GM23338 (cell line): ENCODE data around the gene EVC. TPM values are rescaled to one million over a fixed set of nuclear protein-coding genes. Genes with fewer than 3 reads are reported as not detected.

Experiments used
- ATAC-seq: fragments of 200-7000 bp; cut with Tn5 transposase; 3 replicates; pipeline ENCODE4 v1.9.1; 2020
- DNase-seq: peaks from one replicate; pipeline ENCODE4 v3.0.0-alpha.2; 2015; ENCODE audit warnings: low spot score
- H2AFZ ChIP-seq: fragments of 200-600 bp; sonication (generic); 2 replicates; pipeline ENCODE4 v1.8.0; 2016; ENCODE audit warnings: antibody characterized with exemption, mild to moderate bottlenecking, moderate library complexity
- H3F3A ChIP-seq: fragments of 200-600 bp; sonication (generic); replicated peaks from 2 replicates; pipeline ENCODE4 v1.8.0; 2017; ENCODE audit warnings: antibody characterized with exemption, mixed run types, low read depth
- H3K27ac ChIP-seq: fragments of 200-600 bp; sonication (generic); 2 replicates; pipeline ENCODE4 v1.6.1; 2016; ENCODE audit warnings: low read depth
- H3K27me3 ChIP-seq: fragments of 200-600 bp; sonication (generic); 2 replicates; pipeline ENCODE4 v1.8.0; 2016; ENCODE audit warnings: mild to moderate bottlenecking, mixed run types, moderate library complexity; ENCODE audit not compliant: insufficient read depth
- H3K36me3 ChIP-seq: fragments of 200-600 bp; sonication (generic); 2 replicates; pipeline ENCODE4 v1.8.0; 2016; ENCODE audit warnings: mild to moderate bottlenecking; ENCODE audit not compliant: insufficient read depth
- H3K4me1 ChIP-seq: fragments of 200-600 bp; sonication (generic); 2 replicates; pipeline ENCODE4 v1.8.0; 2016; ENCODE audit warnings: mild to moderate bottlenecking, moderate library complexity; ENCODE audit not compliant: insufficient read depth
- H3K4me2 ChIP-seq: fragments of 200-600 bp; sonication (generic); 2 replicates; pipeline ENCODE4 v1.7.1; 2017; ENCODE audit warnings: mixed run types
- H3K4me3 ChIP-seq: fragments of 200-600 bp; sonication (generic); 2 replicates; pipeline ENCODE4 v1.6.1; 2016; ENCODE audit warnings: mixed run types
- H3K79me2 ChIP-seq: fragments of 200-600 bp; sonication (generic); replicated peaks from 2 replicates; pipeline ENCODE4 v1.8.0; 2017; ENCODE audit warnings: mild to moderate bottlenecking; ENCODE audit not compliant: insufficient read depth
- H3K9me2 ChIP-seq: fragments of 200-600 bp; sonication (generic); 2 replicates; pipeline ENCODE4 v1.8.0; 2017; ENCODE audit not compliant: insufficient read depth
- H4K20me1 ChIP-seq: fragments of 200-600 bp; sonication (generic); replicated peaks from 2 replicates; pipeline ENCODE4 v1.8.0; 2017; ENCODE audit warnings: mild to moderate bottlenecking; ENCODE audit not compliant: insufficient read depth
- H3K27ac Mint-ChIP-seq: 2 replicates; pipeline ENCODE4 v1.8.0; 2020; ENCODE audit warnings: inconsistent platforms, mild to moderate bottlenecking, moderate library complexity, mixed read lengths
- H3K27me3 Mint-ChIP-seq: 3 replicates; pipeline ENCODE4 v1.8.0; 2022; ENCODE audit warnings: low read depth, mild to moderate bottlenecking, moderate library complexity, mixed read lengths, inconsistent platforms; ENCODE audit not compliant: insufficient read depth, poor library complexity
- H3K36me3 Mint-ChIP-seq: 3 replicates; pipeline ENCODE4 v1.8.0; 2021; ENCODE audit warnings: low read depth, mild to moderate bottlenecking, inconsistent platforms, moderate library complexity, mixed read lengths
- H3K4me1 Mint-ChIP-seq: 3 replicates; pipeline ENCODE4 v1.8.0; 2020; ENCODE audit warnings: mild to moderate bottlenecking, inconsistent platforms, mixed read lengths
- H3K4me3 Mint-ChIP-seq: 3 replicates; pipeline ENCODE4 v1.8.0; 2021; ENCODE audit warnings: moderate library complexity, mild to moderate bottlenecking, inconsistent platforms, mixed read lengths
- H3K9me3 Mint-ChIP-seq: 3 replicates; pipeline ENCODE4 v1.8.0; 2020; ENCODE audit warnings: moderate library complexity, mild to moderate bottlenecking, inconsistent platforms, mixed read lengths
- CREB1 ChIP-seq: fragments of 250-450 bp; sonication (Bioruptor Pico); IDR thresholded peaks from 2 replicates; pipeline ENCODE4 v1.5.0; 2020; ENCODE audit warnings: low read depth, mild to moderate bottlenecking, moderate library complexity
- EZH2 ChIP-seq: fragments of 200-600 bp; sonication (generic); IDR thresholded peaks from one replicate; pipeline ENCODE4 v1.8.0; 2017; ENCODE audit warnings: antibody characterized with exemption, mild to moderate bottlenecking, low read depth; ENCODE audit not compliant: unreplicated experiment
- EZH2phosphoT487 ChIP-seq: fragments of 200-600 bp; sonication (generic); IDR thresholded peaks from one replicate; pipeline ENCODE4 v1.8.1; 2018; ENCODE audit warnings: antibody characterized with exemption; ENCODE audit not compliant: unreplicated experiment
- JUNB ChIP-seq: IDR thresholded peaks from one replicate; pipeline ENCODE4 v1.6.1; 2016; ENCODE audit warnings: antibody characterized with exemption; ENCODE audit not compliant: unreplicated experiment
- POLR2AphosphoS5 ChIP-seq: IDR thresholded peaks from 2 replicates; pipeline ENCODE4 v1.6.1; 2016; ENCODE audit warnings: antibody characterized with exemption, low read depth
- STAT1 ChIP-seq: IDR thresholded peaks from one replicate; pipeline ENCODE4 v1.6.1; 2016; ENCODE audit warnings: antibody characterized with exemption; ENCODE audit not compliant: unreplicated experiment
- ZNF331 ChIP-seq: fragments of 250-450 bp; sonication (Bioruptor Pico); IDR thresholded peaks from 2 replicates; pipeline ENCODE4 v1.5.0; 2020; ENCODE audit warnings: low read depth, mild to moderate bottlenecking, moderate library complexity
- polyA plus RNA-seq: library from polyadenylated mRNA; unstranded; fragments of >200 nt; fragmentation: Nextera tagmentation; extraction: Ambion mirVana; gene quantifications from 2 replicates; pipeline ENCODE4 v1.2.1, GENCODE V29; 2016
- total RNA-seq: library from RNA; depleted of rRNA; stranded (reverse); fragments of >200 nt; shearing (Covaris generic); gene quantifications from 2 replicates; pipeline ENCODE4 v1.2.3, GENCODE V29; 2014
- TF ChIP-seq, protein P1 (sequence below): IDR thresholded peaks from 2 replicates; pipeline ENCODE4 v1.6.1; 2016; ENCODE audit warnings: antibody characterized with exemption
- TF ChIP-seq, protein P2 (sequence below): IDR thresholded peaks from one replicate; pipeline ENCODE4 v1.6.1; 2018; ENCODE audit warnings: antibody characterized with exemption; ENCODE audit not compliant: unreplicated experiment
- TF ChIP-seq, protein P3 (sequence below), 2 experiments: fragments of 200-600 bp in 1 of 2; sonication (generic) in 1 of 2; conservative IDR thresholded peaks; 2 replicates each; pipeline versions ENCODE4 v1.5.1 to v1.6.1; 2016 to 2017; ENCODE audit warnings: antibody characterized with exemption in 2 of 2, low read depth in 2 of 2, mild to moderate bottlenecking in 2 of 2, moderate library complexity in 1 of 2

Gene EVC
- total and polyA plus RNA-seq, 2 experiments from 2014 or later, result 1.7 to 12.8 TPM

DNA sequence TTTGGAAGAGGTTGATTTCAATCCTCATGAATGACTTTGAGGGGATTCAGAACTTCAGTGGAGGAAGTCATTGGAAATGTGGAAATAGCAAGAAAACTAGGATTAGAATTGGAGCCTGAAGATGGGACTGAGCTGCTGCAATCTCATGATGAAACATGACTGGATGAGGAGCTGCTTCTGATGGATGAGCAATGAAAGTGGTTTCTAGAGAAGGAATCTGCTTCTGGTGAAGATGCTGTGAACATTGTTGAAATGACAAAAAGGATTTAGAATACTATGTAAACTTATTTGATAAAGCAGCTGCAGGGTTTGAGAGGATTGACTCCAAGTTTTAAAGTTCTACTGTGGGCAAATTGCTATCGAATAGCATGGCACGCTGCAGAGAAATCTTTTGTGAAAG is 27.1 kb downstream of the EVC start:
- Histone ChIP-seq H2AFZ (no peak overlapping the region), H3K27ac (no peak overlapping the region), H3F3A (no peaks in the 10 kb centered on the region), H3K4me1 (no peaks in the 10 kb centered on the region), H3K4me2 (no peak overlapping the region), H3K27me3 (no peaks in the 10 kb centered on the region), H3K79me2 (no peaks in the 10 kb centered on the region), H3K4me3 (no peak overlapping the region), H3K36me3 (peaks cover 7% of the 10 kb centered on the region), H4K20me1 (no peaks in the 10 kb centered on the region), H3K9me2 (0 out of 2 replicates have a peak, but pooled peaks cover under 1% of the 10 kb centered on the region)
- ATAC-seq (no peak), DNase-seq (no peak)
- H3K27ac Mint-ChIP-seq, result no peak overlapping the region
- peaks cover 4% of the 10 kb centered on the region for H3K27me3 Mint-ChIP-seq
- peaks cover 5% of the 10 kb centered on the region; the same call in 2 of the 3 replicates for H3K4me1 Mint-ChIP-seq
- H3K9me3 Mint-ChIP-seq, result no peaks in the 10 kb centered on the region
- peaks cover 18% of the 10 kb centered on the region for H3K36me3 Mint-ChIP-seq
- TF ChIP-seq, protein P1, sequence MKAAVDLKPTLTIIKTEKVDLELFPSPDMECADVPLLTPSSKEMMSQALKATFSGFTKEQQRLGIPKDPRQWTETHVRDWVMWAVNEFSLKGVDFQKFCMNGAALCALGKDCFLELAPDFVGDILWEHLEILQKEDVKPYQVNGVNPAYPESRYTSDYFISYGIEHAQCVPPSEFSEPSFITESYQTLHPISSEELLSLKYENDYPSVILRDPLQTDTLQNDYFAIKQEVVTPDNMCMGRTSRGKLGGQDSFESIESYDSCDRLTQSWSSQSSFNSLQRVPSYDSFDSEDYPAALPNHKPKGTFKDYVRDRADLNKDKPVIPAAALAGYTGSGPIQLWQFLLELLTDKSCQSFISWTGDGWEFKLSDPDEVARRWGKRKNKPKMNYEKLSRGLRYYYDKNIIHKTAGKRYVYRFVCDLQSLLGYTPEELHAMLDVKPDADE, result no peak
- TF ChIP-seq ZNF331 (CRISPR knock-in tag), result no peak
- TF ChIP-seq, protein P2, sequence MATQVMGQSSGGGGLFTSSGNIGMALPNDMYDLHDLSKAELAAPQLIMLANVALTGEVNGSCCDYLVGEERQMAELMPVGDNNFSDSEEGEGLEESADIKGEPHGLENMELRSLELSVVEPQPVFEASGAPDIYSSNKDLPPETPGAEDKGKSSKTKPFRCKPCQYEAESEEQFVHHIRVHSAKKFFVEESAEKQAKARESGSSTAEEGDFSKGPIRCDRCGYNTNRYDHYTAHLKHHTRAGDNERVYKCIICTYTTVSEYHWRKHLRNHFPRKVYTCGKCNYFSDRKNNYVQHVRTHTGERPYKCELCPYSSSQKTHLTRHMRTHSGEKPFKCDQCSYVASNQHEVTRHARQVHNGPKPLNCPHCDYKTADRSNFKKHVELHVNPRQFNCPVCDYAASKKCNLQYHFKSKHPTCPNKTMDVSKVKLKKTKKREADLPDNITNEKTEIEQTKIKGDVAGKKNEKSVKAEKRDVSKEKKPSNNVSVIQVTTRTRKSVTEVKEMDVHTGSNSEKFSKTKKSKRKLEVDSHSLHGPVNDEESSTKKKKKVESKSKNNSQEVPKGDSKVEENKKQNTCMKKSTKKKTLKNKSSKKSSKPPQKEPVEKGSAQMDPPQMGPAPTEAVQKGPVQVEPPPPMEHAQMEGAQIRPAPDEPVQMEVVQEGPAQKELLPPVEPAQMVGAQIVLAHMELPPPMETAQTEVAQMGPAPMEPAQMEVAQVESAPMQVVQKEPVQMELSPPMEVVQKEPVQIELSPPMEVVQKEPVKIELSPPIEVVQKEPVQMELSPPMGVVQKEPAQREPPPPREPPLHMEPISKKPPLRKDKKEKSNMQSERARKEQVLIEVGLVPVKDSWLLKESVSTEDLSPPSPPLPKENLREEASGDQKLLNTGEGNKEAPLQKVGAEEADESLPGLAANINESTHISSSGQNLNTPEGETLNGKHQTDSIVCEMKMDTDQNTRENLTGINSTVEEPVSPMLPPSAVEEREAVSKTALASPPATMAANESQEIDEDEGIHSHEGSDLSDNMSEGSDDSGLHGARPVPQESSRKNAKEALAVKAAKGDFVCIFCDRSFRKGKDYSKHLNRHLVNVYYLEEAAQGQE, result no peak
- TF ChIP-seq, protein P3, sequence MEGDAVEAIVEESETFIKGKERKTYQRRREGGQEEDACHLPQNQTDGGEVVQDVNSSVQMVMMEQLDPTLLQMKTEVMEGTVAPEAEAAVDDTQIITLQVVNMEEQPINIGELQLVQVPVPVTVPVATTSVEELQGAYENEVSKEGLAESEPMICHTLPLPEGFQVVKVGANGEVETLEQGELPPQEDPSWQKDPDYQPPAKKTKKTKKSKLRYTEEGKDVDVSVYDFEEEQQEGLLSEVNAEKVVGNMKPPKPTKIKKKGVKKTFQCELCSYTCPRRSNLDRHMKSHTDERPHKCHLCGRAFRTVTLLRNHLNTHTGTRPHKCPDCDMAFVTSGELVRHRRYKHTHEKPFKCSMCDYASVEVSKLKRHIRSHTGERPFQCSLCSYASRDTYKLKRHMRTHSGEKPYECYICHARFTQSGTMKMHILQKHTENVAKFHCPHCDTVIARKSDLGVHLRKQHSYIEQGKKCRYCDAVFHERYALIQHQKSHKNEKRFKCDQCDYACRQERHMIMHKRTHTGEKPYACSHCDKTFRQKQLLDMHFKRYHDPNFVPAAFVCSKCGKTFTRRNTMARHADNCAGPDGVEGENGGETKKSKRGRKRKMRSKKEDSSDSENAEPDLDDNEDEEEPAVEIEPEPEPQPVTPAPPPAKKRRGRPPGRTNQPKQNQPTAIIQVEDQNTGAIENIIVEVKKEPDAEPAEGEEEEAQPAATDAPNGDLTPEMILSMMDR (conservative IDR thresholded peaks at IDR 0.05; ENCODE audit: low read depth in 2 of 2), result no peak
- TF ChIP-seq STAT1, result no peak
- no peak for TF ChIP-seq JUNB
- TF ChIP-seq EZH2, result no peak
- H3K4me3 Mint-ChIP-seq, result no peak overlapping the region

DNA sequence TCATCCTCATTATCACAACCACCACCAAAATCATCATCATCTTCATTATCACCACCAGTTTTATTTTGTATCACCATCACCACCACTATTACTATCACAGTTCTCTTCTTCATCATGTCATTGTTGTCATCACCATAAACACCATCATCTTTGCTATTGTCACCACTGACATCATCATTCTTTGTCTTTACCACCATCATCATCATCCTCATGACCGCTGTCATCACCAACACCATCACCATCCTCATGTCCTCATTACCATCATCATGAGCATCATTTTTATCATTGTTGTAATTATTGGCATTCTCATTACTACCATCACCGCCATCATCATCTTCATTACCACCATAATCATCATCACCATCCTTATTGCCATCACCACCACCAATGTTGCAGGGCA is 31.4 kb downstream of the EVC start:
- no peak overlapping the region for H3K27ac Mint-ChIP-seq
- H3K4me3 ChIP-seq, result no peak overlapping the region
- no peak for TF ChIP-seq EZH2phosphoT487
- TF ChIP-seq, protein P2, result no peak
- no peak for TF ChIP-seq POLR2AphosphoS5
- TF ChIP-seq, protein P3 (conservative IDR thresholded peaks at IDR 0.05; ENCODE audit: low read depth in 2 of 2), result no peak
- TF ChIP-seq, protein P1, result no peak
- no peak for TF ChIP-seq CREB1 (CRISPR knock-in tag)
- TF ChIP-seq ZNF331 (CRISPR knock-in tag), result no peak

More for the DNA sequence above, 31.4 kb downstream of the EVC start:
- Mint-ChIP-seq H3K9me3 (no peaks in the 10 kb centered on the region), H3K4me3 (no peak overlapping the region), H3K4me1 (no peaks in the 10 kb centered on the region; the same call in 2 of the 3 replicates), H3K36me3 (peaks cover 17% of the 10 kb centered on the region), H3K27me3 (peaks cover 5% of the 10 kb centered on the region)
- H3K36me3 ChIP-seq, result peaks cover 13% of the 10 kb centered on the region
- H3K4me2 ChIP-seq, result no peak overlapping the region
- DNase-seq, result no peak
- no peaks in the 10 kb centered on the region for H4K20me1 ChIP-seq
- 0 out of 2 replicates have a peak, but pooled peaks cover 7% of the 10 kb centered on the region for H3K9me2 ChIP-seq
- no peak overlapping the region for H3K27ac ChIP-seq
- H2AFZ ChIP-seq, result no peak overlapping the region
- no peaks in the 10 kb centered on the region for H3K79me2 ChIP-seq
- no peak for ATAC-seq
- H3K27me3 ChIP-seq, result no peaks in the 10 kb centered on the region
- H3F3A ChIP-seq, result no peaks in the 10 kb centered on the region
- no peaks in the 10 kb centered on the region for H3K4me1 ChIP-seq
